Stimulated activated naive CD8-positive, alpha-beta T cell treated with anti-CD3 and anti-CD28 coated beads, Interleukin-15, amount 100 ng/mL, for 72 hours (primary cell): ENCODE data around the gene TEX54.
A peak's percentile ranks its signal among the peaks of the same experiment; 100 is the strongest.
"Not testable (repeated sequence)": the region's sequence is repeated elsewhere in the genome, so short reads cannot be mapped to it uniquely, and the experiment has no call there.

ENCODE experiments used
- ATAC-seq: fragments of 150-1000 bp; cut with Tn5 transposase; 2 replicates; pipeline ENCODE4 v1.10.0; 2021; ENCODE audit warnings: mild to moderate bottlenecking, moderate library complexity
- DNase-seq, 2 donors: peaks; one replicate each; pipeline ENCODE4 v3.0.0; 2021 to 2022
- H3K27ac Mint-ChIP-seq, 2 donors: one replicate each; pipeline ENCODE4 v1.8.0; 2022; ENCODE audit warnings: mild to moderate bottlenecking in 2 of 2, mixed read lengths in 2 of 2, moderate library complexity in 2 of 2
- H3K27me3 Mint-ChIP-seq: one replicate; pipeline ENCODE4 v1.8.0; 2022; ENCODE audit warnings: mixed read lengths
- H3K4me1 Mint-ChIP-seq: one replicate; pipeline ENCODE4 v1.8.0; 2022; ENCODE audit warnings: mild to moderate bottlenecking, mixed read lengths
- H3K4me3 Mint-ChIP-seq, 2 donors: one replicate each; pipeline ENCODE4 v1.8.0; 2022; ENCODE audit warnings: mild to moderate bottlenecking in 2 of 2, mixed read lengths in 2 of 2, moderate library complexity in 1 of 2
- H3K9me3 Mint-ChIP-seq, 2 donors: one replicate each; pipeline ENCODE4 v1.8.0; 2022; ENCODE audit warnings: mixed read lengths in 2 of 2

TEX54 gene

DNA sequence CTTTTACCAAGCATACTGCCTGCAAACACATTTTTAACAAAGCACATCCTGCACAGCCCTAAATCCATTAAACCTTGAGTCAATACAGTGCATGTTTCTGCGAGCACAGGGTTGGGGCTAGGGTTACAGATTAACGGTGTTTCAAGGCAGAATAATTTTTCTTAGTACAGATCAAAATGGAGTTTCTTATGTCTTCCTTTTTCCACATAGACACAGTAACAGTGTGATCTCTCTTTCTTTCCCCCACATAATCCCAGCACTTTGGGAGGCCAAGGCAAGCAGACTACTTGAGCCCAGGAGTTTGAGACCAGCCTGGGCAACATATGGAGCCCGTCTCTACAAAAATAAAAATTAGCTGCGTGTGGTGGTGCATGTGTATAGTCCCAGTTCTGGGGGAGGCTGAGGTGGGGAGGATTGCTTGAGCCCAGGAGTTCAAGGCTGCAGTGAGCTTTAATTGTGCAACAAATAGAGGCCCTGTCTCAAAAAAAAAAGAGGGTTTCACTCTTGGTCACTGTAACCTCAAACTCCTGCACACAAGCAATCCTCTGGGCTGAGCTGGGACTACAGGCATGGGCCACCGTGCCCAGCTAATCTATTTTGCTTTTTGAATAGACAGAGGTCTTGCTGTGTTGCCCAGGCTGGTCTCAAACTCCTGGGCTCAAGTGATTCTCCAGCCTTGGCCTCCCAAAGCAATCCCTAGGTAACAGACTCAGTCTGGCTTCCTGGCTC lies 28.4 kb upstream of the TEX54 start:
- ATAC-seq (peak; percentile 61), DNase-seq (no peak)
- Mint-ChIP-seq H3K9me3 (no peaks in the 10 kb centered on the region), H3K4me1 (peaks cover 60% of the 10 kb centered on the region), H3K4me3 (no peak overlapping the region), H3K27ac (no peak overlapping the region), H3K27me3 (no peaks in the 10 kb centered on the region)

DNA sequence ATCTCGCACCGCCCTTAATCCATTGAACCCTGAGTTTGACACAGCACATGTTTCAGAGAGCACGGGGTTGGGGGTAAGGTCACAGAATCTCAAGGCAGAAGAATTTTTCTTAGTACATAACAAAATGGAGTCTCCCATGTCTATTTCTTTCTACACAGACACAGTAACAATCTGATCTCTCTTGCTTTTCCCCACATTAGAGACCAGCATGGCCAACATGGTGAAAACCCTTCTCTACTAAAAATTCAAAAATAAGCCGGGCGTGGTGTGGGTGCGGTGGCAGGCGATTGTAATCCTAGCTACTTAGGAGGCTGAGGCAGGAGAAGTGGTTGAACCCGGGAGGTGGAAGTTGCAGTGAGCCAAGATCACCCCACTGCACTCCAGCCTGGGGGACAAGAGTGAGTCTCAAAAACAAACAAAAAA lies 26.7 kb upstream of the TEX54 start:
- Mint-ChIP-seq H3K4me3 (peak overlapping the region in 1 of 2 donors; percentile 18), H3K4me1 (peaks cover 68% of the 10 kb centered on the region), H3K27ac (peak overlapping the region; percentile 8 to 27)
- not testable (repeated sequence) for H3K27me3 Mint-ChIP-seq, ATAC-seq, H3K9me3 Mint-ChIP-seq, DNase-seq

- Mint-ChIP-seq H3K4me1 (peaks cover 76% of the 10 kb centered on the region), H3K27me3 (no peaks in the 10 kb centered on the region), H3K4me3 (peak overlapping the region; percentile 89 to 97), H3K27ac (no peak overlapping the region), H3K9me3 (no peaks in the 10 kb centered on the region)
- ATAC-seq = no peak
- DNase-seq = no peak
Observed at GRCh38 chr11:62858201-62858600, 25.6 kb upstream of the TEX54 start.

GRCh38 chr11:62857541-62857982 lies 24.9 kb upstream of the TEX54 start:
- Mint-ChIP-seq H3K9me3 (no peaks in the 10 kb centered on the region), H3K27ac (peak overlapping the region; percentile 86 to 99), H3K27me3 (no peaks in the 10 kb centered on the region), H3K4me1 (peaks cover 78% of the 10 kb centered on the region), H3K4me3 (peak overlapping the region; percentile 89 to 97)
- no peak for DNase-seq
- no peak for ATAC-seq

GRCh38 chr11:62856333-62856895 lies 23.8 kb upstream of the TEX54 start:
- H3K4me3 Mint-ChIP-seq = peak overlapping the region; percentile 89 to 97
- no peaks in the 10 kb centered on the region for H3K27me3 Mint-ChIP-seq
- no peaks in the 10 kb centered on the region for H3K9me3 Mint-ChIP-seq
- no peak for DNase-seq
- H3K27ac Mint-ChIP-seq = peak overlapping the region; percentile 96 to 99
- ATAC-seq = no peak
- H3K4me1 Mint-ChIP-seq = peaks cover 78% of the 10 kb centered on the region

- ATAC-seq = peak; percentile 92
- no peaks in the 10 kb centered on the region for H3K27me3 Mint-ChIP-seq
- H3K4me1 Mint-ChIP-seq = peaks cover 76% of the 10 kb centered on the region
- H3K4me3 Mint-ChIP-seq = peak overlapping the region; percentile 89 to 97
- H3K27ac Mint-ChIP-seq = peak overlapping the region; percentile 96 to 99
- no peaks in the 10 kb centered on the region for H3K9me3 Mint-ChIP-seq
- peak; percentile 98 to 99 for DNase-seq
Observed at GRCh38 chr11:62855571-62856332, 23.1 kb upstream of the TEX54 start.

DNA sequence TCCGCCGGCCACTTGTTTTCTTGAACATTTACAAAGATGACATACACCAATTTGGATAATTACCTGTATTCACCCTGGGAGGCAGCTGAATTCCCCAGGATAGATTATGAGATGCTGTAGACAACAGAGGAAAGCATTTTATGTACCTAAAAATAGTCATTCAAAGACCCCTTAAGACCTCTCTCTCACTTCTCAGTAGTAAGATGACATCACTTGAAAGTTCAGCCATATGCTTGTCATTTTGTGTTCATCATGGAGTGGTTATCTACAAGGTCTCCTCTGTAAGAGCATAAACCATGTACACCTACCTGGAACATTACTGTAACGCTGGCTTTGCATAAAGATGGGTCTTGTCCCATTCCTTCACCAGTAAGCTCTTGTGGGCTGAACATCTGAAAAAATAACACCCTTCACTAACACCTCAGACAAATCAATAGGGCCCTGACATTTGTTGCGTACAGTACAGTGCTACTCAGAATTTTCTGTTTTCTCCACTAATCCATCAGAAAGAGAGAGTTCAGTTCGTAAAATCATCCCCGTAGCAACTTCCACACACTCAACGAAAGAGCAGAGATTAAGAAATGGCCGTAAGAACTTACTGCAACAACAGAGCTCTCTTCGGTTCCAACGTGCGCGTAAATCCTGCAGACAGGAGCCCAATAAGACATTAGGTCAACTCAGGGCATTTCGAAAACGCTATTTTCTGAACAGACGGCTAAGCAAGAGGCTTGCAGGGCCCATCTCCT lies 22.4 kb upstream of the TEX54 start:
- H3K27ac Mint-ChIP-seq = peak overlapping the region; percentile 96 to 99
- peak overlapping the region; percentile 89 to 97 for H3K4me3 Mint-ChIP-seq
- DNase-seq = no peak
- peaks cover 76% of the 10 kb centered on the region for H3K4me1 Mint-ChIP-seq
- H3K27me3 Mint-ChIP-seq = no peaks in the 10 kb centered on the region
- H3K9me3 Mint-ChIP-seq = no peaks in the 10 kb centered on the region
- no peak for ATAC-seq

GRCh38 chr11:62854013-62854824 lies 21.6 kb upstream of the TEX54 start:
- DNase-seq (no peak), ATAC-seq (no peak)
- H3K27ac Mint-ChIP-seq = peak overlapping the region; percentile 96 to 99
- H3K4me3 Mint-ChIP-seq = peak overlapping the region; percentile 89 to 97
- no peaks in the 10 kb centered on the region for H3K27me3 Mint-ChIP-seq
- H3K9me3 Mint-ChIP-seq = no peaks in the 10 kb centered on the region
- peaks cover 71% of the 10 kb centered on the region for H3K4me1 Mint-ChIP-seq

DNA sequence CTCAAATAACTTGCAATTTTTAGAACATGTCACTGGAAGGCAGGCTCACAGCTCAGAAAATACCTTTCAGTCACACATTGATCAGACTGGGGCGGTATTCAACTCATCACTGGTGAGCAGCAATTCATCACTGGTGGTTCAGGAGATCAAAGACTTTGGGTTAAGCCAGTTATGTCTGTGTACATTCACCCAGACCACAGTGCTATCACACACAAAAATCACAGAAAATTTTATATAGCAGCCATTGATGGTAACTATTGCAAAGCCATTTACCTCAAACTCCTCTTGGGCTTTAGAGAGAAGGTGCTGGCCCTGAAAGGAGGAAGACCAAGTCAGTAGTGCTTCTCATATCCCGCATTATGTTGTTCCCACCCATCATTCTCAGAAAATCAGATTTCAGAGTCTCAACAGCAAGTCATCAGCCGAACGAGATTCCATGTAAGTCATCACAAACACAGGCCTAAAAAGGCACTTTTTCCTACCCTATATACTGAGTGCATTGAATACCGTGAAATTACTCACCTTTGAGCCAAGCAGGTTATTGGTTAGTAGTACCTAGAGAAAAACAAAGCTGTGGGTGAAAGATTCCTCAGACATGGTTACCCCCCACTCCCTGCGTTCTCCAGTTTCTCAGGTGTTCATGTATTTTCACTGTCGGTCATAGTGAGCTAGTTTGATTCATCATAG lies 20.8 kb upstream of the TEX54 start:
- H3K9me3 Mint-ChIP-seq = no peaks in the 10 kb centered on the region
- peak; percentile 58 for ATAC-seq
- H3K27me3 Mint-ChIP-seq = no peaks in the 10 kb centered on the region
- DNase-seq = peak in 1 of 2 donors; percentile 52
- H3K27ac Mint-ChIP-seq = peak overlapping the region; percentile 96 to 99
- peaks cover 67% of the 10 kb centered on the region for H3K4me1 Mint-ChIP-seq
- H3K4me3 Mint-ChIP-seq = peak overlapping the region; percentile 89 to 97

GRCh38 chr11:62852523-62853188 lies 20.0 kb upstream of the TEX54 start:
- Mint-ChIP-seq H3K9me3 (no peaks in the 10 kb centered on the region), H3K27ac (peak overlapping the region; percentile 96 to 99), H3K4me1 (peaks cover 59% of the 10 kb centered on the region), H3K4me3 (peak overlapping the region; percentile 89 to 97), H3K27me3 (no peaks in the 10 kb centered on the region)
- no peak for ATAC-seq
- DNase-seq = no peak

- H3K27me3 Mint-ChIP-seq = no peaks in the 10 kb centered on the region
- no peaks in the 10 kb centered on the region for H3K9me3 Mint-ChIP-seq
- peaks cover 52% of the 10 kb centered on the region for H3K4me1 Mint-ChIP-seq
- ATAC-seq (no peak), DNase-seq (no peak)
- H3K27ac Mint-ChIP-seq = peak overlapping the region; percentile 65 to 68
- peak overlapping the region; percentile 53 to 78 for H3K4me3 Mint-ChIP-seq
Observed at GRCh38 chr11:62851807-62852522, 19.3 kb upstream of the TEX54 start.

DNA sequence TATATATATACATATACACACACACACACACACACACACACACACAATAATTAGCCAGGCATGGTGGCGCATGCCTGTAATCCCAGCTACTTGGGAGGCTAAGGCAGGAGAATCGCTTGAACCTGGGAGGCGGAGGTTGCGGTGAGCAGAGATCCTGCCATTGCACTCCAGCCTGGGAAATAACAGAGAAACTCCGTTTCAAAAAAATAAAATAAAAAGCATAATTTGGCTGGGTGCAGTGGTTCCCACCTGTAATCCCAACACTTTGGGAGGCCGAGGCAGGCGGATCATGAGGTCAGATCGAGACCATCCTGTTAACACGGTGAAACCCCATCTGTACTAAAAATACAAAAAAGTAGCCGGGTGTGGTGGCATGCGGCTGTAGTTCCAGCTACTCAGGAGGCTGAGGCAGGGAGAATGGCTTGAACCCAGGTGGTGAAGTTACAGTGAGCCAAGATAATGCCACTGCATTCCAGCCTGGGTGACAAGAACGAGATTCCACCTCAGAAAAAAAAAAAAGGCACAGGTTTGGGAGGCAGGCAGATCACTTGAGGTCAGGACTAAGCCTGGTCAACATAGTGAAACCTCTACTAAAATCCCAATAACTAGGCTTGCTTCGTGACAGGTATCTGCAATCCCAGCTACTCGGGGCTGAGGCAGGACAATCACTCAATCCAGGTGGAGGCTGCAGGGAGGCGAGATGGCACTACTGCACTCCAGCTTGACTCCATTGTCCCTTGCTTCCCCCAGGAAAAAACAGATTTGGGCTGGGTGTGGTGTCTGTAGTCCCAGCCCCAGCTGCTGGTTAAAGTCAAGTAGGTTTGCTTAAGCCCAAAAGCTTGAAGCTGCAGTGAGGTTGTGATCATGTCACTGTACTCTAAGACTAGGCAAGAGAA lies 18.5 kb upstream of the TEX54 start:
- H3K4me1 Mint-ChIP-seq = peaks cover 50% of the 10 kb centered on the region
- H3K27ac Mint-ChIP-seq = peak overlapping the region; percentile 65 to 68
- DNase-seq (no peak), ATAC-seq (no peak)
- peak overlapping the region; percentile 53 to 78 for H3K4me3 Mint-ChIP-seq
- H3K27me3 Mint-ChIP-seq = no peaks in the 10 kb centered on the region
- H3K9me3 Mint-ChIP-seq = no peaks in the 10 kb centered on the region
